ENCODE measurements around the gene KRT84. TPM values are rescaled to one million over a fixed set of nuclear protein-coding genes. Genes with fewer than 3 reads are reported as not detected.
A peak's percentile ranks its signal among the peaks of the same experiment; 100 is the strongest.

Gene KRT84
- total RNA-seq, 4 donors from 2014 or later: 0.49 to 2.1 (median 0.65) TPM; not detected in 1

DNA sequence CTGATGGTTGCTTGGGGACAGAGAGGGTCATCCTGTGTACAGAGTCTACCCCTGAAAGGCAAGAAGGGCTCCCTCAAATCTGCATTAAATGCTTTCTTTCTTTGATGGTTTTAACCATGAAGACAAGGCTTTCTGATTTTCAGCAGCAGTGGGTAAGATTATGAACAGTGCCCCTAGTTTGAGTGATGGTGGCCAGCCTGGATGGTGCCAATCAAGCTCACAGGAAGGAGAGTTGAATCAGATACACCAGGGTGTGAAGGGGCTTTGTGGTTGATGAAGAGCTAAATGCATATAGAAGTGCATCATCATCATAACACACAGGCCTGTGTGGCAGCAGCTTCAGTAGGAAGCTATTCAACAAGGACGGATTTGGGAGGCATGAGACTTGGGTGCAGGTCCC is 23.9 kb downstream of the KRT84 start:
- no peaks in the 10 kb centered on the region for H3K36me3 ChIP-seq

DNA sequence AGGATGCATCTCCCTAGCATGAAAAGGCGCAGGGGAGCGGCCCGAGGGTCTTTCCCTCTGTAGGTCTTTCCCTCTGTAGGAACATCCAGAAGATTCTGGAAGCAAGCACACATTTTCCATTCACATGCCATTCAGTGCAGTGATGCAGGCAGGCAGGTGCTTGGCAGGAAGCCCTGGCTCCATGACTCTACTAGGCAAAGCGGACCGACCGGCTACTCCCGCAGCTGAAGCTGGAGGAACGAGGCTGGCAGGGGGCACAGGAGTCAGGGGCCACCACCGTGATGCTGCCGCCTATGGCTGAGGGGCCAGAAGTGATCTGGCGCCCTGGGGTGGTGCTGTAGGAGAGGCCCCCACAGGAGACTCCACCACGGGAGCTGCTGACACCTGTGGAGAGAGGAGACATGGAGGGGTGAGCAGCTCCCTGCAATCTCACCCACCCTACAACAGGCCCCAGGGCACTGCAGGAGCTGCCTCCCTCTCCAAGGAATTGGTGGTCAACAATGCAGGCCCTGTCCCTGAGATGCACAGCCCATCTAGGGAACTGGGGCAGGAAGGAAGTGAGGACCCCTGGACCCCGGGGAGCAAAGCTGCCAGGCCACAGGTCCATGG is 24.7 kb downstream of the KRT84 start:
- no peak overlapping the region for H3K4me3 ChIP-seq
- H3K9me3 ChIP-seq: no peaks in the 10 kb centered on the region
- H3K27ac ChIP-seq: no peak overlapping the region
- peaks cover 4% of the 10 kb centered on the region for H3K27me3 ChIP-seq
- DNase-seq (ENCODE audit: low spot score in 2 of 2): peak; percentile 59 to 74
- 50% methylated on average over 10 of the region's 13 CpGs for WGBS
- TF ChIP-seq POLR2A (IDR thresholded peaks at IDR 0.05) (no peak), POLR2AphosphoS5 (IDR thresholded peaks at IDR 0.05) (no peak), EP300 (IDR thresholded peaks at IDR 0.05) (no peak), CTCF (IDR thresholded peaks at IDR 0.05) (no peak)
- H3K36me3 ChIP-seq: no peaks in the 10 kb centered on the region
- H3K4me1 ChIP-seq: peaks cover 8% of the 10 kb centered on the region

More for the DNA sequence above, 23.9 kb downstream of the KRT84 start:
- H3K4me1 ChIP-seq: peaks cover 8% of the 10 kb centered on the region
- no peak for TF ChIP-seq POLR2AphosphoS5 (IDR thresholded peaks at IDR 0.05)
- TF ChIP-seq POLR2A (IDR thresholded peaks at IDR 0.05): no peak
- H3K9me3 ChIP-seq: no peaks in the 10 kb centered on the region
- DNase-seq (ENCODE audit: low spot score in 2 of 2): peak in 1 of 2 donors; percentile 25
- WGBS: 94% methylated on average over 1 of the region's 1 CpG
- no peak overlapping the region for H3K4me3 ChIP-seq
- peaks cover 4% of the 10 kb centered on the region for H3K27me3 ChIP-seq
- no peak overlapping the region for H3K27ac ChIP-seq

- H3K27ac ChIP-seq: no peak overlapping the region
- WGBS: 68% methylated on average over 6 of the region's 7 CpGs
- H3K27me3 ChIP-seq: peaks cover 4% of the 10 kb centered on the region
- H3K4me1 ChIP-seq: peaks cover 8% of the 10 kb centered on the region
- DNase-seq (ENCODE audit: low spot score in 2 of 2): peak in 1 of 2 donors; percentile 35
- TF ChIP-seq EP300 (IDR thresholded peaks at IDR 0.05) (no peak), POLR2AphosphoS5 (IDR thresholded peaks at IDR 0.05) (no peak), POLR2A (IDR thresholded peaks at IDR 0.05) (no peak), CTCF (IDR thresholded peaks at IDR 0.05) (no peak)
- H3K4me3 ChIP-seq: no peak overlapping the region
- no peaks in the 10 kb centered on the region for H3K36me3 ChIP-seq
- H3K9me3 ChIP-seq: no peaks in the 10 kb centered on the region
Measured at GRCh38 chr12:52360106-52360662, 25.3 kb downstream of the KRT84 start.

DNA sequence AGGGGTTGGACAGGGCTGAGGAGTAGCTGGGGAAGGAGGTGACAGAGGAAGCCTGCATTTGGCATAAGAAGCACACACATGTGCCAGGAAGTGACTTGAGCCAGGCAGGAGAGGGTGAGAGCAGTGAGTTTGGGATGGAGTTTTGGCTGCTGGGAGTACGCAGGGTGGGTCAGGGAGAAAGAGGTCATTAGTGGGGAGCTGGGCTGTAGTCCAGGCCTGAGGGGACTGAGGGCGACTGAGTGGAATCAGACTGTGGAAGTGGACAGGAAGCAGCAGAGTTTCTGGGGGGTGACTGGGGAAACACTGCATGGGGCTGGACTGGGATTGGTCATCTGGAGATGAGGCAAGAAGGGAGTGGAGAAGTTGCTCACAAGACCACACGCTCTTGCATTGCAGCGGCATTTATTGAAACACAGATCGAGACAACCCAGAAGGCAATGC is 25.8 kb downstream of the KRT84 start:
- Histone ChIP-seq H3K4me3 (no peak overlapping the region), H3K4me1 (peaks cover 8% of the 10 kb centered on the region), H3K27me3 (peaks cover 4% of the 10 kb centered on the region), H3K36me3 (no peaks in the 10 kb centered on the region), H3K9me3 (no peaks in the 10 kb centered on the region), H3K27ac (no peak overlapping the region)
- DNase-seq (ENCODE audit: low spot score in 2 of 2): peak in 1 of 2 donors; percentile 52
- 68% methylated on average over 5 of the region's 5 CpGs for WGBS
- no peak for TF ChIP-seq POLR2AphosphoS5 (IDR thresholded peaks at IDR 0.05)
- TF ChIP-seq POLR2A (IDR thresholded peaks at IDR 0.05): no peak
- no peak for TF ChIP-seq CTCF (IDR thresholded peaks at IDR 0.05)
- no peak for TF ChIP-seq EP300 (IDR thresholded peaks at IDR 0.05)

DNA sequence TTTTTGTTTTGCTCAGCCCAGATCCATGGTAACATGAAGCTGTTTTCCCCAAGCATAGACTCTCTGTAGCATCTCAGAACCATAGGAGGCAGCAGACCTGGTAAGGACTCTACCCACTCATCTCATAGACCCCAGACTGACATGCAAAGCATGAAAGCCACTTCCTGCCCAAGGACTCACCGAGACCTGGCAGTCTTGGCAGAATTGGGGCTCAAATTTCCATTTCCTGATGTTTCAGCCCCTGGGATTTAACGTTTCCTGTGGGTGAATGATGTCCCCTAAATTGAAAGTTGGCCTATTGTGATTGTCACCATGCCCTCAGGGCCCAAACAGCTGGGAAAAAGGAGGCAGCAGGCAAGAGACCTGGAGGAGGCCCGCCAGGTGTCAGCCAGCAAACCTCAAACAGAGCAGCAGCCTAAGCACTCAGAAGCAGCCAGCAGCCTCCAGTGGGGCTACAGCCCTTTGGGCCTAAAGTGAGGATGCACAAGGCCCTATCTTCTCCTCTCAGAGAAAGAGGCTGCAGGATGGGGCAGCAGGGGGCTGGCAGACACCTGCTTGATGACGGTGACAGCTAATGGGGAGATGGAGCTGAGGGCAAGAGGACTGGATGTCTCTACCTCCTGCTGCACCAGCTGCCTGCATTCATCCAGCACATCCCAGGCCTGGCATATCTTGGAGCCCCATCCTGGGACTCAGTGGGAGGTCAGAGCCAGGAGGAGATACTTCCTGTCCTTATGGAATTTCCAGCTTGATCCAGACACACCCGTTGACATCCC is 26.7 kb downstream of the KRT84 start:
- TF ChIP-seq CTCF (IDR thresholded peaks at IDR 0.05): no peak
- H3K36me3 ChIP-seq: no peaks in the 10 kb centered on the region
- peak; percentile 32 to 46 for DNase-seq (ENCODE audit: low spot score in 2 of 2)
- H3K9me3 ChIP-seq: no peaks in the 10 kb centered on the region
- no peak overlapping the region for H3K27ac ChIP-seq
- H3K4me3 ChIP-seq: no peak overlapping the region
- H3K27me3 ChIP-seq: peaks cover 4% of the 10 kb centered on the region
- 62% methylated on average over 5 of the region's 5 CpGs for WGBS
- peaks cover 13% of the 10 kb centered on the region for H3K4me1 ChIP-seq

All from suprapubic skin (tissue), 4 donors.